Loucy (cell line): ENCODE measurements around the gene SH3RF1.

Experiments
- CTCF ChIP-seq: fragments of 200-600 bp; sonication (generic); conservative IDR thresholded peaks from 2 replicates; pipeline ENCODE4 v1.5.1; 2014; ENCODE audit warnings: mild to moderate bottlenecking, antibody characterized with exemption, low read length
- EZH2phosphoT487 ChIP-seq: fragments of 200-600 bp; IDR thresholded peaks from 2 replicates; pipeline ENCODE4 v1.6.1; 2018; ENCODE audit warnings: antibody characterized with exemption, mild to moderate bottlenecking, moderate library complexity, borderline replicate concordance

- TF ChIP-seq CTCF (no peak), EZH2phosphoT487 (no peak)
Observed at GRCh38 chr4:169314906-169315305, 44.1 kb upstream of the SH3RF1 start.
